HEK293T (cell line): ENCODE results near the gene GMPR2.

Source experiments
- CTCF ChIA-PET: fragments of 350-600 bp; formaldehyde crosslinking; extraction: SDS; loops from one replicate; lab custom pipeline; 2021; ENCODE audit warnings: antibody characterized with exemption, inconsistent platforms; lab: Yijun Ruan, JAX
- POLR2A ChIA-PET: fragments of 350-600 bp; formaldehyde crosslinking; extraction: SDS; loops from one replicate; lab custom pipeline; 2020; ENCODE audit warnings: antibody characterized with exemption, inconsistent platforms; lab: Yijun Ruan, JAX
- DNase-seq: peaks from one replicate; pipeline ENCODE4 v3.0.0; 2012; ENCODE audit warnings: mixed read lengths; ENCODE audit errors: extremely low spot score
- ARNT ChIP-seq: fragments of 450-650 bp; IDR thresholded peaks from 2 replicates; pipeline ENCODE4 v1.6.1; 2017; ENCODE audit warnings: mild to moderate bottlenecking
- BHLHE40 ChIP-seq: fragments of 450-650 bp; IDR thresholded peaks from 2 replicates; pipeline ENCODE4 v1.6.1; 2016; ENCODE audit warnings: mild to moderate bottlenecking, moderate library complexity, borderline replicate concordance
- CTBP1 ChIP-seq: fragments of 450-650 bp; IDR thresholded peaks from 2 replicates; pipeline ENCODE4 v1.6.1; 2016; ENCODE audit warnings: borderline replicate concordance
- ELF4 ChIP-seq: fragments of 450-650 bp; IDR thresholded peaks from 2 replicates; pipeline ENCODE4 v1.6.1; 2017; ENCODE audit warnings: antibody characterized with exemption
- FOXA1 ChIP-seq: fragments of 450-650 bp; IDR thresholded peaks from 2 replicates; pipeline ENCODE4 v1.6.1; 2016; ENCODE audit warnings: mild to moderate bottlenecking
- FOXK2 ChIP-seq: fragments of 450-650 bp; IDR thresholded peaks from 2 replicates; pipeline ENCODE4 v1.6.1; 2016; ENCODE audit warnings: mild to moderate bottlenecking
- FOXM1 ChIP-seq: fragments of 450-650 bp; IDR thresholded peaks from 2 replicates; pipeline ENCODE4 v1.6.1; 2017; ENCODE audit warnings: mild to moderate bottlenecking, borderline replicate concordance
- HDGF ChIP-seq: fragments of 450-650 bp; IDR thresholded peaks from 2 replicates; pipeline ENCODE4 v1.6.1; 2017; ENCODE audit warnings: antibody characterized with exemption, borderline replicate concordance
- L3MBTL2 ChIP-seq: fragments of 450-650 bp; conservative IDR thresholded peaks from 2 replicates; pipeline ENCODE4 v1.6.1; 2016; ENCODE audit warnings: mild to moderate bottlenecking
- LEF1 ChIP-seq: fragments of 450-650 bp; IDR thresholded peaks from 2 replicates; pipeline ENCODE4 v1.6.1; 2017; ENCODE audit warnings: mild to moderate bottlenecking, borderline replicate concordance
- NFRKB ChIP-seq: fragments of 450-650 bp; IDR thresholded peaks from 2 replicates; pipeline ENCODE4 v1.6.1; 2016; ENCODE audit warnings: mild to moderate bottlenecking, moderate library complexity
- PKNOX1 ChIP-seq: fragments of 450-650 bp; IDR thresholded peaks from 2 replicates; pipeline ENCODE4 v1.6.1; 2016
- SP1 ChIP-seq: fragments of 450-650 bp; IDR thresholded peaks from 2 replicates; pipeline ENCODE4 v1.6.1; 2017
- SUZ12 ChIP-seq: fragments of 450-650 bp; IDR thresholded peaks from 2 replicates; pipeline ENCODE4 v1.6.1; 2016; ENCODE audit warnings: mild to moderate bottlenecking
- TARDBP ChIP-seq: fragments of 450-650 bp; IDR thresholded peaks from 2 replicates; pipeline ENCODE4 v1.6.1; 2016
- ZNF384 ChIP-seq: fragments of 450-650 bp; IDR thresholded peaks from 2 replicates; pipeline ENCODE4 v1.6.1; 2016

The GMPR2 gene

DNA sequence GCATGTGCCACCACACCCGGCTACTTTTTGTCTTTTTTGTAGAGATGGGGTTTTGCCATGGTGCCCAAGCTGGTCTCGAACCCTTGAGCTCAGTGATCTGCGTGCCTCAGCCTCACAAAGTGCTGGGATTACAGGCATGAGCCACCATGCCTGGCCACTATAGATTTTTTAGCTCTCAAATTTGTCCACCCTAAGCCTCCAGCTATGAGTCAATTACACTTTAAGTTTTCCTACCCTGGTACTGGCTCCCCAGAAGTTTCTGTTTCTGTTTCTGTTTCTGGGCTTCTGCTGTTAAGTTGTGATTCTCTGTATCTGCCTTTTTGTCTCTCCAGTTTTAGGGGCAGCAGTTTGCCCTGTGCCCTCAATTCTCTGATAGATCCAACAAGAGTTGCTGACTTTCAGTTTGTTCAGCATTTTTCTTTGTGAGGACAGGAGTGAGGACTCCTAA is 14.1 kb downstream of the GMPR2 start:
- no peak for TF ChIP-seq LEF1
- TF ChIP-seq CTBP1 = no peak
- no peak for TF ChIP-seq TARDBP
- TF ChIP-seq L3MBTL2 = no peak
- no peak for TF ChIP-seq SUZ12
- no peak for TF ChIP-seq NFRKB
- TF ChIP-seq BHLHE40 = no peak
- TF ChIP-seq ELF4 = no peak
- TF ChIP-seq ARNT = no peak
- no peak for TF ChIP-seq FOXK2
- TF ChIP-seq FOXA1 = no peak
- no peak for TF ChIP-seq SP1
- POLR2A ChIA-PET = interaction anchor here (0.8 to 2.3 kb wide), 2 partner anchors 21 to 24 kb away, joined by 3 to 8 read pairs; partner anchors contain the start of gene RABGGTA
- CTCF ChIA-PET = interaction anchor here (0.6 to 1.7 kb wide), 6 partner anchors 10 to 130 kb away, joined by 3 to 7 read pairs (median 4); partner anchors contain the start of gene GMPR2
- no peak for DNase-seq

DNA sequence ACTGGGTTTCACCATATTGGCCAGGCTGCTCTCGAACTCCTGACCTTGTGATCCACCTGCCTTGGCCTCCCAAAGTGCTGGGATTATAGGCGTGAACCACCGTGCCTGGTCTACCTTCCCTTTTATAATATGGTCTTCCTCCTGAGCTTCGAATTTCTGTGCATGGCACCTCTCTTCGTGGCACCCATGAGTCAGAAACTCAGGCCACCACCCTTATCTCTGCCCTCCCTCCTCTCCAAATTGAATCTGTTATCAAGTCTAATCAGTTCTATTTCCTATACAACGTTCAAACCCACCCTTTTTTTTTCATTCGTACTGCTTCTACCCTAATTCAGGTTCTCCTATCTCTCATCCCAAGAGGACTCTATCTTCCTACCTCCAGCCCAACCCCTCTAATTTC is 14.7 kb downstream of the GMPR2 start:
- ChIA-PET CTCF (interaction anchor here (0.6 to 1.7 kb wide), 6 partner anchors 9 to 130 kb away, joined by 3 to 6 read pairs (median 4); no protein-coding TSS in a partner anchor), POLR2A (interaction anchor here (0.8 to 2.3 kb wide), 2 partner anchors 20 to 24 kb away, joined by 3 to 8 read pairs; partner anchors contain the start of gene RABGGTA)
- TF ChIP-seq ARNT (no peak), ZNF384 (no peak), FOXK2 (no peak), L3MBTL2 (no peak), SP1 (no peak), FOXM1 (no peak), FOXA1 (no peak), PKNOX1 (no peak), CTBP1 (no peak), SUZ12 (no peak), NFRKB (no peak), TARDBP (no peak), HDGF (no peak), ELF4 (no peak), LEF1 (no peak), BHLHE40 (no peak)
- DNase-seq = no peak

DNA sequence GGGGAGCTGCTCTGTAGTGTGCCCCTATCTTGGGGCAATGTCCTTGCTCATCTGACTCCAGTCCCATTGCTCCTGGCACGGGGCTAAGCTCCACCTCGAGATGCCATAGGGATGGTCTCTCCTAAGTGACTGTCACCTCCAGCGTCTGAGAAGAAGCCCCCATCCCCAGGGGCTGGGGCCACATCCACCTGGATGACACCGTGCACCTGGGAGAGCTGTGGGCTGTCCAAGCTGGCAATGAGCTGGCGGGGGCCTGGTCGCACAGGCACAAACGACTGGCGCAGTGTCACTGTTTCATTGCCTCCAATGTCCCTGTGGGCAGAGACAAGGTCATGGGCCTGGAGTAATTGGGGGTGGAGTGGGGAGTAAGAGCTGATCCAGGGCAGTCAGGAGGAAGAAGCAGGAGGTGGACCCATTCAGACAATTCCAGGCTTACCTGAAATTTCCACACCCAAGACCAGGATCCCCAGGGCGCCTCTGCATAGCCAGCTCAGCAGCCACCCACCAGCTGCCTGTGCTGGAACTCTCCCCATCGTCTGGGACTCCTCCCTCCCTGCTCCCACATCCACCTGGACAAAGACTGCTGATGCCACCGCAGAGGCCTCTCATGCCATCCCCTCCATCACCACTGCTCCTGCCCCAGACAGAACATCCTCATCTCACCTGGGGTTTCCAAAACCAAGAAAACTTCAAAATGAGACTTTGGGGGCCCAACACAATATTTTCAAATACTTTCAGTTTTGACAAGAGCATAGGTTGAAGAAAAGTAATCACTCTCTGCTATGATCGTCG is 16.7 kb downstream of the GMPR2 start:
- TF ChIP-seq PKNOX1 = no peak
- no peak for TF ChIP-seq SP1
- TF ChIP-seq HDGF = no peak
- no peak for TF ChIP-seq FOXM1
- TF ChIP-seq CTBP1 = no peak
- POLR2A ChIA-PET = interaction anchor here (1.3 to 2.1 kb wide), 2 partner anchors 22 to 49 kb away, joined by 3 to 13 read pairs; partner anchors contain the start of gene RABGGTA
- no peak for DNase-seq
- CTCF ChIA-PET = interaction anchor here (0.6 kb wide), 1 partner anchor 73 kb away, joined by 3 read pairs; no protein-coding TSS in a partner anchor

DNA sequence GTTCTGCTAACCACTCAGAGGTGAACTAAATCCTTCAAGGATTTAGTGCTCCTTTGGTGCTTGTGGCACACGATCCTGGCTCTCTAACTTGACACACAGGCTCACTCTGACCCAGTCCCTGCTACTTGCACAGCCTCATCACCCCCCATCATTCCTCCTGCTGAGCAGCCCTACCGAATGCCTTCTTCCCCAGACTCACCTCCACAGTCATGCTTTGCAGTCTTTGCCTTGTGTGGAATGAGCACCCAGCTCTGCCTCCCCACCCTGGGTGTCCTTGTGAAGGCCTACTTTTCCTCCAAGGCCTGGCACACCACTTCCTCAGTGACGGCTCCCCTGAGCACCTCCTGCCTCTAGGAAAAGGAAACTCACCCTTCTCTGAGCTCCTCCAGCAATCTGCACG is 17.6 kb downstream of the GMPR2 start:
- ChIA-PET CTCF (interaction anchor here (0.6 kb wide), 1 partner anchor 83 kb away, joined by 3 read pairs; no protein-coding TSS in a partner anchor), POLR2A (interaction anchor here (0.8 to 2.5 kb wide), 2 partner anchors 21 to 47 kb away, joined by 5 to 23 read pairs; partner anchors contain the start of gene RABGGTA)
- TF ChIP-seq BHLHE40 (no peak), ARNT (no peak), ZNF384 (no peak)
- no peak for DNase-seq

DNA sequence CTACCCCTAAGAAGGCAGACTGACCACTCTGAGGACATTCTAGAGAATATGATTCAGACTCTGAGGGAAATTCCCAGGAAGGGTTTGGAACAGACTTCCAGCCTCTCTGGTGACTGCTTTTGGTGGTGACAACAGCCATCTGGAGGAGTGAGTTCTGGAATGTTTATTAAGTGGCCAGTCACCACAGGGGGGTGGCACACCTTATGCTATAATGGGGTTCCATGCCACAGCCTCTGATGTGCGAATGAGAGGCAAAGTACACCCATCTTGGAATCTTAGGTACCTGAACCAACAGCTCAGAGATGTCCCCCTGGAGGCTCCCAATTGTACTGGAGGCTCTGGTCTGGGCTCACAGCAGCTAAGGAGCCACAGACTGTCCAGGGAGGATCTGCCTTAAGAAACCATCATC is 19.2 kb downstream of the GMPR2 start:
- ChIA-PET POLR2A (interaction anchor here (1.2 to 2.5 kb wide), 4 partner anchors 9 to 47 kb away, joined by 3 to 23 read pairs (median 6); partner anchors contain the start of genes RABGGTA and TINF2), CTCF (interaction anchor here (0.9 to 1.6 kb wide), 3 partner anchors 10 to 57 kb away, joined by 3 read pairs; no protein-coding TSS in a partner anchor)
- DNase-seq = no peak
- TF ChIP-seq CTBP1 (no peak), HDGF (no peak), SP1 (no peak), NFRKB (no peak), L3MBTL2 (no peak), FOXA1 (no peak), FOXM1 (no peak), LEF1 (no peak), ELF4 (no peak), ZNF384 (no peak), ARNT (no peak), PKNOX1 (no peak)
